SH-SY5Y (cell line): ENCODE measurements around the gene CDH11.

ENCODE experiments used
- GATA2 ChIP-seq: IDR thresholded peaks from 2 replicates; pipeline ENCODE4 v1.6.1; 2011; ENCODE audit warnings: mild to moderate bottlenecking, low read depth, low read length
- GATA3 ChIP-seq: IDR thresholded peaks from 2 replicates; pipeline ENCODE4 v1.6.1; 2011; ENCODE audit warnings: low read depth, mild to moderate bottlenecking, low read length, moderate library complexity

GRCh38 chr16:65097296-65097695, 24.6 kb downstream of the CDH11 start:
- TF ChIP-seq GATA2 (no peak), GATA3 (no peak)
